Measurements from ENCODE around the gene GRB2. TPM values are rescaled to one million over a fixed set of nuclear protein-coding genes. Genes with fewer than 3 reads are reported as not detected.
A peak's percentile ranks its signal among the peaks of the same experiment; 100 is the strongest.

The GRB2 gene
- total and polyA plus RNA-seq, 2 donors from 2014 or later = 65.3 to 119 TPM

- peak overlapping the region; percentile 76 to 92 for H3K27ac ChIP-seq (ENCODE audit: low read depth in 2 of 2, low read length in 2 of 2)
- peak; percentile 79 to 88 (median 86) for DNase-seq
- no peaks in the 10 kb centered on the region for H3K27me3 ChIP-seq (ENCODE audit: control insufficient read depth, insufficient read depth, low read length)
- peak overlapping the region; percentile 44 to 94 (median 80) for H3K9ac ChIP-seq (ENCODE audit: low read length in 3 of 3)
- H3K4me1 ChIP-seq (ENCODE audit: control insufficient read depth in 2 of 3, insufficient read depth in 2 of 3, low read depth in 1 of 3, low read length in 3 of 3) = peaks cover 0 to 13% (median 0%) of the 10 kb centered on the region in 3 donors
- no peak for FAIRE-seq
- H3K9me3 ChIP-seq (ENCODE audit: control insufficient read depth in 2 of 3, insufficient read depth in 1 of 3, low read length in 3 of 3) = no peaks in the 10 kb centered on the region
- TF ChIP-seq, protein P1, sequence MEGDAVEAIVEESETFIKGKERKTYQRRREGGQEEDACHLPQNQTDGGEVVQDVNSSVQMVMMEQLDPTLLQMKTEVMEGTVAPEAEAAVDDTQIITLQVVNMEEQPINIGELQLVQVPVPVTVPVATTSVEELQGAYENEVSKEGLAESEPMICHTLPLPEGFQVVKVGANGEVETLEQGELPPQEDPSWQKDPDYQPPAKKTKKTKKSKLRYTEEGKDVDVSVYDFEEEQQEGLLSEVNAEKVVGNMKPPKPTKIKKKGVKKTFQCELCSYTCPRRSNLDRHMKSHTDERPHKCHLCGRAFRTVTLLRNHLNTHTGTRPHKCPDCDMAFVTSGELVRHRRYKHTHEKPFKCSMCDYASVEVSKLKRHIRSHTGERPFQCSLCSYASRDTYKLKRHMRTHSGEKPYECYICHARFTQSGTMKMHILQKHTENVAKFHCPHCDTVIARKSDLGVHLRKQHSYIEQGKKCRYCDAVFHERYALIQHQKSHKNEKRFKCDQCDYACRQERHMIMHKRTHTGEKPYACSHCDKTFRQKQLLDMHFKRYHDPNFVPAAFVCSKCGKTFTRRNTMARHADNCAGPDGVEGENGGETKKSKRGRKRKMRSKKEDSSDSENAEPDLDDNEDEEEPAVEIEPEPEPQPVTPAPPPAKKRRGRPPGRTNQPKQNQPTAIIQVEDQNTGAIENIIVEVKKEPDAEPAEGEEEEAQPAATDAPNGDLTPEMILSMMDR (IDR thresholded peaks at IDR 0.05; ENCODE audit: borderline replicate concordance, extremely low read depth, insufficient read depth) = peak; percentile 28
- peaks cover 4 to 14% (median 14%) of the 10 kb centered on the region in 3 donors for H3K36me3 ChIP-seq (ENCODE audit: control insufficient read depth in 2 of 3, insufficient read depth in 3 of 3, low read length in 3 of 3)
- peak overlapping the region; percentile 64 to 75 (median 68) for H3K4me3 ChIP-seq (ENCODE audit: low read length in 3 of 3)
- intact Hi-C loops (cut with DNase I) = no loop called here
Measured at GRCh38 chr17:75270218-75270965, 135.1 kb downstream of the GRB2 start.

DNA sequence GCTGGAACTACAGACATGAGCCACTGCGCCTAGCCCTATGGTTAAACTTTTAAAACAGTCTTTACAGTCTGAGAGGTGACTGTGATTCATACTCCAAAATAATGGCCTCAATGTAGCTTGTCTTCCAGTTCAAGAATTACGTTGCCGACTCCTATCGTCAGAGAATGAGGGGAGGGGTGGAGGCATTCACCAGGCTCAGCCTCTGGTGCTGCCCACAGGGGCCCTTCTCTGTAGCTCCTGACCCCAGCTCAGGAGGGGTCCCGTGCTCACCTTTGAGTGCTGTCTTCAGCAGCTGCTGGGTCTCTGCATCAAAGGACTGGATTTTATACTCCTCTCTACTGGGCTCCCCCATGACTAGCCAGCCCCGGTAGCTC, 135.6 kb downstream of the GRB2 start:
- H3K9ac ChIP-seq (ENCODE audit: low read length in 3 of 3) = peak overlapping the region in 2 of 3 donors; percentile 80 to 94
- intact Hi-C loops (cut with DNase I) = no loop called here

More for the DNA sequence above, 135.6 kb downstream of the GRB2 start:
- Histone ChIP-seq H3K4me1 (ENCODE audit: control insufficient read depth in 2 of 3, insufficient read depth in 2 of 3, low read depth in 1 of 3, low read length in 3 of 3) (peaks cover 0 to 13% (median 0%) of the 10 kb centered on the region in 3 donors), H3K9me3 (ENCODE audit: control insufficient read depth in 2 of 3, insufficient read depth in 1 of 3, low read length in 3 of 3) (no peaks in the 10 kb centered on the region), H3K27ac (ENCODE audit: low read depth in 2 of 2, low read length in 2 of 2) (no peak overlapping the region), H3K36me3 (ENCODE audit: control insufficient read depth in 2 of 3, insufficient read depth in 3 of 3, low read length in 3 of 3) (peaks cover 4 to 16% (median 15%) of the 10 kb centered on the region in 3 donors), H3K27me3 (ENCODE audit: control insufficient read depth, insufficient read depth, low read length) (no peaks in the 10 kb centered on the region), H3K4me3 (ENCODE audit: low read length in 3 of 3) (peak overlapping the region; percentile 30 to 75 (median 64))
- FAIRE-seq (no peak), DNase-seq (no peak)
- TF ChIP-seq, protein P1 (IDR thresholded peaks at IDR 0.05; ENCODE audit: borderline replicate concordance, extremely low read depth, insufficient read depth) = no peak

Small RNA genes within 50 kb of the gene (microRNA-seq; reads per million reads assigned to microRNA genes)
- not detected for gene MIR3678

Other genes with a start within 250 kb of the GRB2 start
- gene SUMO2, start 222.7 kb downstream of the GRB2 start, total RNA-seq = 315 TPM
- 279 TPM for gene SUMO2, start 222.7 kb downstream of the GRB2 start, polyA plus RNA-seq (ENCODE audit: insufficient read depth, low read depth, low replicate concordance)
- 67.1 TPM for gene NUP85, start 200.0 kb downstream of the GRB2 start, total RNA-seq
- gene NUP85, start 200.0 kb downstream of the GRB2 start, polyA plus RNA-seq (ENCODE audit: insufficient read depth, low read depth, low replicate concordance) = 23.9 TPM
- 49.2 TPM for gene GGA3, start 144.1 kb downstream of the GRB2 start, total RNA-seq
- gene GGA3, start 144.1 kb downstream of the GRB2 start, polyA plus RNA-seq (ENCODE audit: insufficient read depth, low read depth, low replicate concordance) = 8.0 TPM
- gene MRPS7, start 143.8 kb downstream of the GRB2 start, total RNA-seq = 46.4 TPM
- gene MRPS7, start 143.8 kb downstream of the GRB2 start, polyA plus RNA-seq (ENCODE audit: insufficient read depth, low read depth, low replicate concordance) = 134 TPM
- 30.1 TPM for gene MIF4GD, start 134.4 kb downstream of the GRB2 start, total RNA-seq
- gene MIF4GD, start 134.4 kb downstream of the GRB2 start, polyA plus RNA-seq (ENCODE audit: insufficient read depth, low read depth, low replicate concordance) = 28.2 TPM
- 11.2 TPM for gene SLC25A19, start 116.2 kb downstream of the GRB2 start, total RNA-seq
- gene SLC25A19, start 116.2 kb downstream of the GRB2 start, polyA plus RNA-seq (ENCODE audit: insufficient read depth, low read depth, low replicate concordance) = 15.3 TPM
- 82.6 TPM for gene TMEM94, start 51.0 kb upstream of the GRB2 start, total RNA-seq
- 49.6 TPM for gene TMEM94, start 51.0 kb upstream of the GRB2 start, polyA plus RNA-seq (ENCODE audit: insufficient read depth, low read depth, low replicate concordance)
- 98.6 TPM for gene CASKIN2, start 109.9 kb upstream of the GRB2 start, total RNA-seq
- gene CASKIN2, start 109.9 kb upstream of the GRB2 start, polyA plus RNA-seq (ENCODE audit: insufficient read depth, low read depth, low replicate concordance) = 25.0 TPM
- 25.8 TPM for gene TSEN54, start 110.8 kb upstream of the GRB2 start, total RNA-seq
- gene TSEN54, start 110.8 kb upstream of the GRB2 start, polyA plus RNA-seq (ENCODE audit: insufficient read depth, low read depth, low replicate concordance) = 33.8 TPM
- gene LLGL2, start 120.0 kb upstream of the GRB2 start, total RNA-seq = 262 TPM
- 181 TPM for gene LLGL2, start 120.0 kb upstream of the GRB2 start, polyA plus RNA-seq (ENCODE audit: insufficient read depth, low read depth, low replicate concordance)
- 286 TPM for gene MYO15B, start 182.1 kb upstream of the GRB2 start, total RNA-seq
- gene MYO15B, start 182.1 kb upstream of the GRB2 start, polyA plus RNA-seq (ENCODE audit: insufficient read depth, low read depth, low replicate concordance) = 139 TPM
- 8.0 TPM for gene SMIM5, start 227.8 kb upstream of the GRB2 start, total RNA-seq
- gene SMIM5, start 227.8 kb upstream of the GRB2 start, polyA plus RNA-seq (ENCODE audit: insufficient read depth, low read depth, low replicate concordance) = 63.0 TPM

Data from kidney (tissue), 14 donors.